ENCODE data around the gene CNMD. TPM values are rescaled to one million over a fixed set of nuclear protein-coding genes. Genes with fewer than 3 reads are reported as not detected.

Gene CNMD
- total RNA-seq (2014; rRNA removed; shearing (Covaris generic)) = not detected in 2 replicates

DNA sequence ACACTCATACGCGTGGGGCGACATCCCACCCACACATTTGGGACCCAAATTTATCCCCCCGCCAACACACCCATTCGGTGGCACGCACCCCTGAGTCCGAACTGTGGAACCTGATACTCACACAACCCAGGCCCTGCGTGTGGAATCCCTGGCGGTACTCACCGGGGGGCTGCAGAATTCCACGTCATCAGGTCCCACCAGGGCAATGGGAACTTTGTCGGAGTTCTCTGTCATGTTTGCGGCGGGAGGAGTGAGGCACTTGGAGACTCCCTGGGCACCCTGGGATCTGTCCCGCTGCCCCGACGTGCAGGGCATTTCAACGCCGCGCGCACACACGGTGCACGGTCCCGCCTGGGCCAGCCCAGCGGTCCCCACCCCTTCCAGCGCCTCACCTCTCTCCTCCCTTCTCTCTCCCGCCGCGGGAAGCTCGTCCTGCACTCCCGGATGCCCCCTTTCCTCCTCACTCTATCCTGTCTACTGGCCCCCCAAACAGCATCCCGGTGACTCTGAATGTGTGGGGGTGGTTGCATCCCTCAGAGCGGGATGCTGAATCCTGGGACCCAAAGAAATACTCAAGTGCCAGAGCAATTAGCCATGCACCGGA is at the start of gene CNMD:
Gene CNMD, minus strand, starts transcription at position 353 of the 604 bp plus-strand sequence. Its CDS starts 119 bp downstream, at position 234.
- no peak for DNase-seq (ENCODE audit: low spot score)

DNA sequence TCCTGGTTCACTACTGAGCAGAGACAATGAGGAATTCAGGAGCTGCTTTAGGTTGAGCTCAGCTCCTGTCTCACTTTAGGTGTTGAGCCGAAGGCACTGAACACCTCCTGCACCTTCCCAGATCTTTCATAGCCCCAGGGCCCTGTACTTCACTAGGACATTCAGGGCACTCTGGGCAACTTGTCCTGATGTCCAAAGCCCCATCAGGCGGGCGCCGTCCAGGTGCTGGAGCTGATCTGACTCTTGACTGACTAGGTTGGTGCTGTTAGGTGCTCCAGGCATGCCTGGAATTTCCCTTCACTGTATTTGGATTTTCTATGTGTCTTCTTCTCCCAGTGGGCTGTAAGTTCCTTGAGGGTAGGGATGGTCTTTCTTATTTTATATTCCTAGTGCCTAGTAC is 48.4 kb upstream of the CNMD start:
- no peak for DNase-seq (ENCODE audit: low spot score)

DNA sequence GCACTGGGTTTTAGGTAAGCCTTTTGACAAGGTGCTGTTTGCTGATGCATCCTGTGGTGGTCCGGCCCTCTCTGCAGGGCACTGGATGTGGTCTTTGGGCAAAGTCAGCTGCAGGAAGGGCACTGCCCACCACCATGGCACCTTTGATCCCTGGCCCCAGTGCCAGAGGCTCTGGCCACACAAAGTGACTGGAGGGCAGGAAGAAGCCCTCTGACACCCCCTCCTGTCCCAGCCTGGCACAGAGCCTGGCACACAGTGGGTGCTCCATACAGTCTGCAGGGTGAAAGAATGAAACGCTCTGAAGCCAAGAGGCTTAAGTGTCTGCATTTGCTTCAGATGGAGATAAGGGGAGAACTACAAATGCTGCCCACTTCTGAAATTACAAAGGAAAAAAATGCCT is 47.6 kb upstream of the CNMD start:
- no peak for DNase-seq (ENCODE audit: low spot score)

DNA sequence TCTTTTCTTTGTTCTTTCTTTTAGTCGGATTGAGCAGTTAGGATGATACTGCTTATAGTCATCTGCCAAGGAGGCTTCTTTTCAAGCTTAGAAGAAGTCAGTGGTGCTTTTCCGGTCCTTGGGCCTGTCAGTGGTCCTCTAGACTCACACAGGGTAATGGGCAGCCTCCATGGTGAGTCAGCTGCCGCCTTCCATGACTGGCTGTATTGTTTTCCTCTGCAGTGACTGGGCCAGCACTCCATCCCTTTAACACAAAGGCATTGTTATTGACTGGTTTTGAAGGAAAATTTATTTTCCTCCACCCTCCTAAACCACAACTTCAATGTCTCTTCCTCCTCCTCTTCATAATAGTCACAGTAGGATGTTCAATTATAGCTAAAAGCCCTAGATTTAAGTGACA is 47.1 kb upstream of the CNMD start:
- DNase-seq (ENCODE audit: low spot score) = peak; percentile 51

DNA sequence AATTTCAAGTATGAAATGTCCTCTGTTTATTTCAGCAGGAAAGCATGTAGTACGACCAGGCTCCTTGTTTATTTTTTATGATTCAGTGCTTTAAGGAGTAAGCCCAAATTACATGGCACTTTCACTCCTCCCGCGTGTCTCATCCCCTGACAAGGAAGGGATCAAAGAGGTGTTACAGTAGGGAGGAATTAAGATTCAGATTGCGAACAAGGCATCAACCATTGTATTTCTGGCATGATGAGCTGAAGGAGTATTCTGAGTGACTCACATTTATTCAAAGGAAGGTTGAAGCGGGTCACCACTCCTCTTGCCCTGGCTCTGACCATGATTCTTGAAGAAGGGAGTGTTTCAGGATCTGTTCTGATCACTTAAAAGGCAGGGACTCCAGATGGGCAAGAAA is 46.1 kb upstream of the CNMD start:
- no peak for DNase-seq (ENCODE audit: low spot score)

DNA sequence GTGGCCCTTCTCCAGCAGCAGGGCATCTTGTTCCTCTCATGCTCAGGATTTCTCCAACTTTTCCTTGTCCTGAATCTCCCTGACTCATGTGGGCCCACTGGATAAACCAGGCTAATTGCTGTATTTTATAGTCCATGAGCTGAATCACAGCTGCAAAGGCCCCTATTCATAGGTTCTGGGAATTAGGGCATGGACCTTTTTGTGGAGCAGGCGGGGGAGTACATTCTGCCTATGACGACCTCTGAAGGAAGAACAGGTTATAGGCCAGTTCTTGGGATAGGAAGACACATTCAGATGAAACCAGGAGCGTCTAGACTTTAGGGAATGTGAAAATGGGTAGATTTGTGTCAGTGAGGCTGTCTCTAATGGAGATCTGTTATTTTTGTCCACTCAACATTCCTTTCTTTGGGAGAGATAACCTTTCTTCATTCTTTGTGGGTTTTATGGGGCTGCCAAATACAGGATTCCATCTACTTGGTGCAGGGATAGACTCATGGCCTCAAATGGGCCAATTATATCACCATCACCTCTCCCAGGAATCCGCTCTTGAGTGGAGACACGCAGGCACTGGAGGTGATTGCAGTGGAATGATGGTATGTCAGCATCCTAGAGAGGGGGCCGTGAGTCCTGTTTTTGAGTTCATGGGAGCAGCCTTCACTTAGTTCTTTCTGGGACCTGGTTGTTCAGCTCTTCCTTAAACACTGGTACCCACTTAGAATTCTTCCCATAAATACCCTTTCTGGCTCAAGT is 45.1 kb upstream of the CNMD start:
- DNase-seq (ENCODE audit: low spot score) = no peak

DNA sequence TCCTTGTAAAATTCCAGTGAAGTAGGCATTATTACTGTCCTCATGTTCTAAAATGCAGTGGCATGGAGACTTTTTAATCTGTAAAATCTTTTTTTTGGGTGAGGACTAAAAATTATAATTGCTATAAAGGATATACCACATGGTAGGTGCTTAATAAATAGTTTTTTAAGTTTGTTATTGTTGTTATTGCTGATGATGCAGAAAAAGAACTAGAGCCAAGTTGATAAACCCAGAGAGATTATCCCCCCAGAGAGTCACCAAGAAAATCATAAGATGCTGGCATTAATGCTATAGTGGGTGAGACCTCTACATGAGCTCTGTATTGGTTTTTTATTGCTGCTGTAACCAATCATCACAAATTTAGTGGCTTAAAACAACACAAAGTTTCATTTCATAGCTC is 44.3 kb upstream of the CNMD start:
- no peak for DNase-seq (ENCODE audit: low spot score)

DNA sequence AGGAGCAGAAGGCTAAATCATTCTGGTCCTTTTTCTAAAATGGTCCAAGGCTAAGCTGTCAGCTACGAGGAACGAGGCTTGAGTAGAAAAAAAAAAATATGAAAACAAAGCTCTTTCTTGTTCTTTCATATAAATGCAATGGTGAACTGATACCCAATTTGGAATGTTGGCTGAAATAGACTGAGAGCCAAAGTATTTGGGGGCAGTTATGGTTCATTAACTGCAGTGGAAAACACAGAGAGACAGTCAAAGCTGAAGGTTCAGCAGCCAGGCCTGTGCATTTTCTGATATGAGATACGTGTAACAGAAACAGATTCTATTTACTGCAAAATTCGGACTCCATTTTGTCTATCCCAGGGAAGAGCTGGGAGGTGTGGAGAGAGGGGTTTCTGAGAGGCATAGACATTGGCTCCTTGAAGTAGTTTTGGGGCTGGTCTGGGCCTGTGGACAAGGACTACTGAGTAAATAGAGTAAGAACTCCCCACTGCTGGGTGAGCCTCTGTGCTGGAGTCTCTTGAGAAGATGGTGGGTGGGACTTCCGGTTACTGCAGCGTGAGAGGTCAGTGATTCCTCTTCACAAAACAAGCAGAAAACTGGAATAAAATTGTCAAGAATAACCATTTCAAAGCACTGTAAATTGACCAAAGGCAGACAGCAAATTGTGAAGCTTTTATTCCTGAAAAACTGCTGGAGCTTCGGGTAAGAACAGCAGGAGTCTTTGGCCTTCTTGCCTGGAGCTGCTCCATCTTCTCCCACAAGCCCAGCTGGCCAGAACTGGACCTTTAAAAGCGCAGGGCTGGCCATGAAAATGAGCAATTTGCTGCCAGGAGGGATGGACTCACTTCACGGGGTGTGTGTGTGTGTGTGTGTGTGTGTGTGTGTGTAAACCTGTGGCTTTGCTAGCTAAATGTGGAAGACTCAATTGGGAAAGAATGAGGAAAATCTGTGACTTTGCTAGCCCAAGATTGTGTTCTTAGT is 43.1 kb upstream of the CNMD start:
- no peak for DNase-seq (ENCODE audit: low spot score)

DNA sequence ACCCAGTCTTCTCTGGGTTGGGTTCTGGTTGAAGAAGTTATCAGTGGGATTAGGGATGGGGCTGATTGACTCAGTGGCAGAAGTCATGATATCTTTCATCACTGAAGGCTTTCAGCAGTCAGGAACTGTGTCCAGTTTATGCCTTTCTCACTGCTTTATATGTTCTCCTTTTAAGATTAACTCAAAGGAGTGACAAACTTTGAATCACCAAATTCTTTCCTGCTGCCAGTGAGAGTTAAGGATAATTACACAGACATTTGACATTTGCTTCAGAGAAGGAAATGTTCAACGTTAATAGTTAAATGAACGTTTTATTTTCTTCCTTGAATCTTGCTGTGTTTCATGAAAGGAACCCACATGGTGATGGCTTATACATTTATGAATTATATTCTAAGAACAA is 41.0 kb upstream of the CNMD start:
- DNase-seq (ENCODE audit: low spot score) = no peak

DNA sequence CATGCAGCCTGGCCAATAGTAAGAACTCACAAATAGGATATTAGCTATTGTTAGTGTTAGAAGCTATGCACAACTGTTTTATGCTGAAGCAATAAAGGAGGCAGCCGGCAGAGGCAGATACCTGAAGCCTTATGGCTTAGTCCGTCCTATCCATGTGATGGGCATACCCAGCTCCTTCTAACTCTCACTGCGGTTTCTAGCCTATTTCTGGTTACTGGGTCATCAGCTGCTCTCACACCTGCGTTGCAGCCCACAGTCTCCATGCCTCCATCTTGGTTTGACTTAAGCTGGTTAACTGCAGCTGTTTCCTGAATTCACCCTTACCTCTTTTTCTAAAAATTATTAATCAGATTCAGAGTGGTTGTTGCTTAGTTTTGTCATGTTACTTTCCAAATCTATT is 40.5 kb upstream of the CNMD start:
- no peak for DNase-seq (ENCODE audit: low spot score)

DNA sequence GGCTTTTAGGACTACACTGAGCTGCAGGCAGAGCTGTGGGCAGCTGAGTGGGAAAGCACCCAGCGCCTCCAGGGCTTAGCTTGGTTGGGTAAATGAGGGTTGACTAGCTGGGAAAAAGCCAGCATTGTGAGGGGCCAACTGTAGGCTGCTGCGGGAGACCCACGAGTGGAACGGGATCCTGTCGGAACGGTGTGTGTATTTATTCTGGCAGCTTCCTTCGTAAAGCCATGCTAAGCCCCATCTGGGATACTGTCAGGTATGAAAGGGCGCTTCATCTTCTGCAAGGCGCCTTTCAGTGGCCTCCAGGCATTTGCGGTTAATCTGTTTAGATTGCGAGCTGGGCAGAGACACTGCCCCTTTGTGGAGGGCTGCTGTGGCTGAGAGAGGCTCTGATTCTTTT is 39.5 kb upstream of the CNMD start:
- no peak for DNase-seq (ENCODE audit: low spot score)

DNA sequence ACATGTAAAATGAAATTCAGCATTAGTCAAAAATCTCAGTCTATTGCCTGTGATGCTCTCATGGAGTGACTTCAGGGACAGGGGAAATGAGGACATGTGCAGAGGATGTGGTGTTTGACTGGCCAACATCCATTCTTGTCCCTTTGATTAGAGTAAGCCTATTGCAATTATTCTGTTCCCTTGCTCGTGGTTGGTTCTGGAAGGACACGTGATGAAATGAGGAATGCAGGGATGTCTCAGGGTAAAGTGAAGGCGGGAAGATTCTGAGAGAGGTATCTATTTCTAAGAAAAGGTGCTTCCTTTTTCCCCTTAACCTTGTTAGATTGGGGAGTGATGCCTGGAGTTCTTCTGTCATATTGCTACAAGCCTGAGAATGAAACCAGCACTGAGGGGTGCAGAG is 37.1 kb upstream of the CNMD start:
- DNase-seq (ENCODE audit: low spot score) = no peak

DNA sequence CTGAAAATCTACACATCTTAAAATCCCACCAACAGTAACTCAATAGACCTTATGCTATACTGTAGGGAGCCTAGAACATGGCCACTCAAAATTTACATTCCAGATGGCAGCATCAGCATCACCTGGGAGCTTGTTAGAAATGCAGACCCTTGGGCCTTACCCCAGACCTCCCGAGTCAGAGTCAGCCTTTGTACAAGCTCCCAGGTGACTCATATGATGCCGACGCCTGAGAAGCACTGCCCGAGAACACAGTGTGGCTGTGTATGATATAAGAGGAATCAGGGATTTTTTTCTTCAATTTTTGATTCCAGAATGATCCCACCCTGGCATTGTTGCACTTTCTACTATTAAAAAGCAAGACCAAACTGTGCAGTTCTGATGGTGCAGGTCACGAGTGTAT is 35.9 kb upstream of the CNMD start:
- no peak for DNase-seq (ENCODE audit: low spot score)

DNA sequence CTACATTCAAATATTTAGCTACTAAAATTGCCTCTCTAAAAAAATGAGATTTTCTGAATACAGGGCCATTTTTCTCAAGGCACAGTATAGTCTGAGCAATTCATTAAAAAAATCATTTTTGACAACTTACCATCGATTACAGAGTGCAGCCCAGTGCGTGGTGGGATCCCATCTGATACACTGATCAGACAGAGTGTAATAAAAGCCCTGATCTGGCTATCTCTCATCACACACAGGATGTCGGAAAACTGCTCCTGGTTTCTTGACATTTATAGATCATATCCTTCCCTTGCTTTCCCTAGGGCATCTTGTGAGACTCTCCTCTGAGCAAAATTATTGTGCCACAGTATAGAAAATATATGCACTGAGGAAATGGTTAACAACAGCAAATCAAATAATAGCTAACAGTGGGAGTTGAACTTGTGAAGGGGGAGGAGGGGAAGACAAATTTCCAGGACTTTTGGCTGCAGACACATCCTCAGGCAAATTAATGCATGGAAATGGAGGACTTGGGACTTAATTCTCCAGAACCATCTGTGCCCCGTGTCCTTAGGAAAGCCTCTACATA is 28.4 kb upstream of the CNMD start:
- DNase-seq (ENCODE audit: low spot score) = no peak

DNA sequence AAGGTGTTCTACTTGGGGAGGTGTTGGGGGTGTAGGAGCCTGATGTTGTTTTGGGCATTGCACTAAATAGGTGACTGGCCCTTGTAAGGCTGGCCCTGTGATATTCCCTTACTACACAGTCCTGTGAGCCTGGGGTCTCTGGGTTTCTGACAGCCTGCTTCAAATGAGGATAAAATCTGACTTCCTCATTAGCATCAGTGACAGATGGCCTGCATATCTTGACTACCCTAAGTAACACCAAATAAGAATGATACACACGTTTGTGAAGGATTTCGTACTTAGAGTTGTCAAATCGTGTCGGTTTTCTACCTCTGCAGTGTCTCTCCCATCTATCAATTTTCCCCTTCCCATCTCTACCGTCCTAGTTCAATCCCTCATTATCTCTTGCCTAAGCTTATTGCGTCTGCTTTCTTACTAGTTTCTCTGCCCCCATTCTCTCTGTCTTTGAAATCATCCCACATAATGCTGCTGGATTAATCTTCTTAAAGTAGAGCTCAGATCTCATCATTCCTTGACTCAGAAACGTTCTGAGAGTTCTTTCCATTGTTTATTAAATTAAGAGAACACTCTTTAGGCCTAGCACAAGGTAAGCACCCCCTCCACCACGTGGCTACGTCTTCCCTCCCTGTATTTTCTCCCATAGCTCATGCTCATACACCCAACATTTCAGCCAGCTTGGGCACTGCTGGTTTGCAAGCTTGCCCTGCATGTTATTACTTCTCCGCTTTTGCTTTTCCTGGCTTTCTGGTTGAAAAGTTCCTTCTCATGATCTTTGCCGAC is 26.2 kb upstream of the CNMD start:
- no peak for DNase-seq (ENCODE audit: low spot score)

DNA sequence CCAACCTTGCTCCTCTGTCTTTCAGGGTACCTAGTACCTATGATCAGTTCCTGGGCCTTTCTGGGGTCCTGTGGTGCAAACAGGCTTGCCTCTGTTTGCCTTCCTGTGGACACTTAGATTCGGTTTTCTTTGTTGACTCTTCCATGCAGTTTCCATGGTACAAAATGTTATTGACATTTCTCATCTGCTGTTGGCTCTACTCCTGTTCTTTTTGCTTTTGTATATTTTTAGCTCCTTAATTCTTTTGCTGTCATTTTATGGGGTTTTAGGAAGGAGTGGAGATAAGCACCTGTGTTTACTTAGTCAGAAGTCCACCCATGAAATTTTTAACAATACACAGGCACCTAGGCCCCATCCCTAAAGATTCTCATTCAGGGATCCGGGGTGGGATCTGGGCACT is 20.5 kb upstream of the CNMD start:
- DNase-seq (ENCODE audit: low spot score) = no peak

DNA sequence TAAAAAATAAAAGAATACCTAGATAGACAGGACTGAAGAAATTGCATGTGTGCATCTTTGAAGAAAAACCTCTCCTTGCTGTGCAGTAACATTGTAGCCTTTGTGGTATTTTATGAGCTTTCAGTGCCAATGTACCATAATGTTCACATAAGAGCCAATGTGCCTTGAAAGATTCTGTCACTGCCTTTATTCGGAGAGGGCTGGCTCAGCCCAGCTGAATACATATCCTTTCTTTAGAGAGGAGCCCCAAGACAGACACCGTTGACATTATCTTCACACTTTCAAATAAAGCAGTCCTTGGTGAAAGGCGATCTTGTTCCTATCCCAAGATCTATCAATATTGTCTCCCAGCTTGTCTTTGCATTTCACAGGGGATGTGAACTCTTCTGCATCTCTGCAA is 18.5 kb upstream of the CNMD start:
- no peak for DNase-seq (ENCODE audit: low spot score)

DNA sequence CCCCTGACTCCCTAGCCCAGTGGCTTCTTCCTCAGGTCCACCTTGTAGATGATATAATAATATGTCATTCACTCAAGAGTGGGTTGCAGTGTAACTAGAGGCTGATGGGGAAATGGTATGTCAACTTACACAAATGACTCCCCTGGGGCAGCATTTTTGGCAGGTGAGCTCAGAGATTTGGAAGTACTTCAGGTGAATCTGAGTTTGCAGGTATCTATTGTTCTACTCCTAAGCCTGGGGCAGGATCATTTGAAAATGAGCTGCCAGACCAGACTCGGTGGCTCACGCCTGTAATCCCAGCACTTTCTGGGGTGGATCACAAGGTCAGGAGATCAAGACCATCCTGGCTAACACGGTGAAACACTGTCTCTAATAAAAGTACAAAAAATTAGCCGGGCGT is 11.6 kb upstream of the CNMD start:
- DNase-seq (ENCODE audit: low spot score) = no peak

DNA sequence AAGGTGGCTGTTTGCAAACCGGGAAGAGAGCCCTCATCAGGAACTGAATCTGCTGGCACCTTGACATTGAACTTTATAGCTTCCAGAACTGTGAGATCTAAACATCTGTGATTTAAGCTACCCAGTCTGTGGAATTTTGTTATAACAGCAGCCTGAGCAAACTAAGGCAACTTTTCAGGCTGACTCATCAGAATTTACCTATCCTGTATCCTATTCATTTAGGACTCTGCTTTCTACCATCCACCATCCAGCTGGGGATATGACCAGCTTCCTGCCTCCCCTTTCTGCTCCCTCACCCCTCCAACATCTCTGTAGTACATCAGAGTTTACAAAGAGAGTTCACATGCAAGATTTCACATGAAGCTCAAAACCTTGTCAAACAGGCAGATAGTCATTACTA is 11.1 kb upstream of the CNMD start:
- no peak for DNase-seq (ENCODE audit: low spot score)

DNA sequence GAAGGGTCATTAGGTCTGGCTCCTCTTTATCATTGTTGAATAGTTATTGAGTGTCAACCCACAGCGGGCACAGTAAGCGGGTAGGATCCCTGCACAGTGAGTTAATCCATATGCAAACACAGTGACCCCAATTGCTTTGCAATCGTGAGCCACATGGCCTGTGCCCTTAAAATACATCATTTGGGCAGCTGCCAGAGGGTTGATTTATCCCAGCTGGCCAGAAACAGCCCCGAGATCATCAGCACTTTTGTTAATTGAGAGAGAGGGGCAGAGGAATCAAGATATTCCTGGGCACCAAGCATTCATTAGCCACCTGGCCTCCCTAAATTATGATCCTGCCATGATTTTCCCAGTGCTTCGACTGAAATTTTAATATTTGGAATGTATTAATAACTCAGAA is 9.8 kb upstream of the CNMD start:
- DNase-seq (ENCODE audit: low spot score) = no peak

DNA sequence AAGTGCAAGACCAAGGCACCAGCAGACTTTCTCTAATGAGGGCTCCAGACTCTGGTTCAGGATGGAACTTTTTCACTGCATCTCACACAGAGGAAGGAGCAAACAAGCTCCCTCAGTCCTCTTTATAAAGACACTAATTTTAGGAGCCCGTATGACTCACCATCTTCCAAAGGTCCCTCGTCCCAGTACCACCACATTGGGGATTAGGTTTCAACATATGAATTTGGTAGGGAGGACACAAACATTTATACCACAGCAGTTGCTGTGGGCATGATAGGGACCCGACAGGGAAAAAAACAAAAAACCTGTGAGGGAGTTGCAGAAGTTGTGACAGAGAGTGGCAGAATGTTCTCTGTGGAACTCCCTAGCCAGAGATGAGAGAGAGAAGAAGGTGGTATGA is 6.5 kb upstream of the CNMD start:
- no peak for DNase-seq (ENCODE audit: low spot score)
